SK-N-SH (cell line): ENCODE results near the gene CEP131.
"Not testable (repeated sequence)": the region's sequence is repeated elsewhere in the genome, so short reads cannot be mapped to it uniquely, and the experiment has no call there.

Source experiments
- TF ChIP-seq, protein P1 (sequence below): fragments of 150-350 bp; IDR thresholded peaks from 2 replicates; pipeline ENCODE4 v1.6.1; 2017; ENCODE audit warnings: antibody characterized with exemption, low read length, low read depth, borderline replicate concordance
- TF ChIP-seq, protein P2 (sequence below): fragments of 200-600 bp; sonication (generic); IDR thresholded peaks from 2 replicates; pipeline ENCODE4 v1.6.1; 2017; ENCODE audit warnings: antibody characterized with exemption, mild to moderate bottlenecking, moderate library complexity

DNA sequence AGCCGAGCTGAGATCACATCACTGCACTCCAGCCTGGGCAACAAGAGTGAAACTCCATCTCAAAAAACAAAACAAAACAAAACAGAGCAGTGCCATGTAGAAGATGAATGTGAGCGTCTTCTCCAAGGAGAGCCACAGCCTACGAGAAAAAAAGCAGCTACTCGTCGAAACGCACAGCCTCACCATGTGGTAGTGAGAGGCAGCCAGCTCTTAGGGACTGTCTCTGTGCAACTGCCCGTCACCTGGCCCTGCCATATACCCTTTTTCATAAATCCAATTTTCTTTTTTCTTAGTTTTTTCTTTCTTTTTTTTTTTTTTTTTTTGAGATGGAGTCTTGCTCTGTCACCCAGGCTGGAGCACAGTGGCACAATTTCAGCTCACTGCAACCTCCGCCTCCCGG, 68.7 kb downstream of the CEP131 start:
- TF ChIP-seq, protein P1, sequence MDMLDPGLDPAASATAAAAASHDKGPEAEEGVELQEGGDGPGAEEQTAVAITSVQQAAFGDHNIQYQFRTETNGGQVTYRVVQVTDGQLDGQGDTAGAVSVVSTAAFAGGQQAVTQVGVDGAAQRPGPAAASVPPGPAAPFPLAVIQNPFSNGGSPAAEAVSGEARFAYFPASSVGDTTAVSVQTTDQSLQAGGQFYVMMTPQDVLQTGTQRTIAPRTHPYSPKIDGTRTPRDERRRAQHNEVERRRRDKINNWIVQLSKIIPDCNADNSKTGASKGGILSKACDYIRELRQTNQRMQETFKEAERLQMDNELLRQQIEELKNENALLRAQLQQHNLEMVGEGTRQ, result not testable (repeated sequence)
- TF ChIP-seq, protein P2, sequence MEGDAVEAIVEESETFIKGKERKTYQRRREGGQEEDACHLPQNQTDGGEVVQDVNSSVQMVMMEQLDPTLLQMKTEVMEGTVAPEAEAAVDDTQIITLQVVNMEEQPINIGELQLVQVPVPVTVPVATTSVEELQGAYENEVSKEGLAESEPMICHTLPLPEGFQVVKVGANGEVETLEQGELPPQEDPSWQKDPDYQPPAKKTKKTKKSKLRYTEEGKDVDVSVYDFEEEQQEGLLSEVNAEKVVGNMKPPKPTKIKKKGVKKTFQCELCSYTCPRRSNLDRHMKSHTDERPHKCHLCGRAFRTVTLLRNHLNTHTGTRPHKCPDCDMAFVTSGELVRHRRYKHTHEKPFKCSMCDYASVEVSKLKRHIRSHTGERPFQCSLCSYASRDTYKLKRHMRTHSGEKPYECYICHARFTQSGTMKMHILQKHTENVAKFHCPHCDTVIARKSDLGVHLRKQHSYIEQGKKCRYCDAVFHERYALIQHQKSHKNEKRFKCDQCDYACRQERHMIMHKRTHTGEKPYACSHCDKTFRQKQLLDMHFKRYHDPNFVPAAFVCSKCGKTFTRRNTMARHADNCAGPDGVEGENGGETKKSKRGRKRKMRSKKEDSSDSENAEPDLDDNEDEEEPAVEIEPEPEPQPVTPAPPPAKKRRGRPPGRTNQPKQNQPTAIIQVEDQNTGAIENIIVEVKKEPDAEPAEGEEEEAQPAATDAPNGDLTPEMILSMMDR, result not testable (repeated sequence)
